Thoracic aorta (tissue), 2 donors: Measurements from ENCODE around the gene SMU1. TPM values are rescaled to one million over a fixed set of nuclear protein-coding genes. Genes with fewer than 3 reads are reported as not detected.
A peak's percentile ranks its signal among the peaks of the same experiment; 100 is the strongest.

Source experiments
- ATAC-seq: fragments of 150-250 bp; one replicate; pipeline ENCODE4 v1.8.0; 2017; ENCODE audit warnings: low read depth; ENCODE audit not compliant: insufficient number of reproducible peaks, low FRiP score
- DNase-seq: peaks from one replicate; pipeline ENCODE4 v3.0.0-alpha.2; 2020; ENCODE audit warnings: low spot score
- H3K27ac ChIP-seq, 2 donors: fragments of 200-600 bp; sonication (generic); 1 replicate in 1 of 2; 2 replicates in 1 of 2; pipeline ENCODE4 v1.5.1; 2016; ENCODE audit warnings: mild to moderate bottlenecking in 2 of 2, moderate library complexity in 2 of 2
- H3K27me3 ChIP-seq: fragments of 200-600 bp; sonication (generic); replicated peaks from 2 replicates; pipeline ENCODE4 v1.6.0; 2016; ENCODE audit warnings: mild to moderate bottlenecking; ENCODE audit not compliant: insufficient read depth
- H3K36me3 ChIP-seq: fragments of 200-600 bp; sonication (generic); one replicate; pipeline ENCODE4 v1.5.1; 2016
- H3K4me1 ChIP-seq, 2 donors: fragments of 200-600 bp; sonication (generic); 1 replicate in 1 of 2; 2 replicates in 1 of 2; pipeline versions ENCODE4 v1.5.1 to v1.6.0; 2016; ENCODE audit warnings: low read depth in 2 of 2, mild to moderate bottlenecking in 1 of 2; ENCODE audit not compliant: control insufficient read depth in 1 of 2
- H3K4me3 ChIP-seq: fragments of 200-600 bp; sonication (generic); 2 replicates; pipeline ENCODE4 v1.5.1; 2016; ENCODE audit warnings: mild to moderate bottlenecking
- H3K9me3 ChIP-seq: fragments of 200-600 bp; sonication (generic); 2 replicates; pipeline ENCODE4 v1.5.1; 2016
- total RNA-seq, 2 donors: library from RNA; depleted of rRNA; stranded (reverse); fragments of >200 nt; gene quantifications; one replicate each; pipeline versions ENCODE4 v1.1.0 to v1.2.3, GENCODE V29; 2016
- TF ChIP-seq, protein P1 (sequence below): fragments of 200-600 bp; sonication (generic); IDR thresholded peaks from one replicate; pipeline ENCODE4 v1.5.1; 2019; ENCODE audit warnings: antibody characterized with exemption

Gene SMU1
- total RNA-seq, 2 donors from 2014 or later = 14.9 to 19.0 TPM

DNA sequence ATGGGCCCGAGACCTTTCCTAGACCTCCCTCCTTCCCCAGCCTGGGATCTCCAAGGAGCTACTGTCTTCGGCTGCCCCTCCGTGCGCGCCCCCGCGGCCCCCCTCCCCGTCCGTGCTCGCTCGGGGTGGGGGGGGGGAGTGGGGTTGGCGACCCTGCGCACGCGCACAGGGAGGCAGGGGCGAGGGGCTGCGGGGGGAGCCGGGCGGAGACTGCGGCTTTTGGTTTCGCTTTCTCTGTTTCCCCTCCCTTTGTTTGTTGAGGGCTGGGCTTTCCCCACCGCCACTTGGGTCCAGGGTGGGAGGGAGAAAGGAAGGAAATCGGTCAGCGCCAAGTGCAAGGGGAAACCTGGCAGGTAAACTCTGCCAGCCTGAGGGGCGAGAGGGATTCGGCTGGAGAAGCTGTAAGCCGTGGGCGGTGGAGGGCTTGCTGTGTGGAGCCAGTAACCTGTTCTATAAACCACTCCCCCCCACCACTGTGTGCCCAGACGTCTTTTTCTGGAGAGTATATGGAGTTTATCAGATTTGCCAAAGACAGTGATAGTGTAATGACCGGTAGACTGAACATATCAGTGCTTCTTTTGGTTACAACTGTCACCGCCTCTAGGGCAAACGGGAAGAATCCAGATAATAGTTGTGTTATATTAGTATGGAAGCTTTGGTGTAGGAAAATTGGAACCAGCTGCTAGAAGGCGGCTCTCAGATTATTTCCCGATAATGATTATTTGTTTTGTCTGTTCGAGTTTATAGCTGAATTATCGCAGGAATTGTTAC is 50.7 kb downstream of the SMU1 start:
- peaks cover 23 to 54% of the 10 kb centered on the region in 2 donors for H3K4me1 ChIP-seq
- DNase-seq (no peak), ATAC-seq (peak; percentile 27)
- H3K36me3 ChIP-seq = peaks cover 2% of the 10 kb centered on the region
- H3K4me3 ChIP-seq = peak overlapping the region; percentile 92
- no peaks in the 10 kb centered on the region for H3K9me3 ChIP-seq
- H3K27me3 ChIP-seq = no peaks in the 10 kb centered on the region
- peak overlapping the region; percentile 94 to 96 for H3K27ac ChIP-seq
- TF ChIP-seq, protein P1, sequence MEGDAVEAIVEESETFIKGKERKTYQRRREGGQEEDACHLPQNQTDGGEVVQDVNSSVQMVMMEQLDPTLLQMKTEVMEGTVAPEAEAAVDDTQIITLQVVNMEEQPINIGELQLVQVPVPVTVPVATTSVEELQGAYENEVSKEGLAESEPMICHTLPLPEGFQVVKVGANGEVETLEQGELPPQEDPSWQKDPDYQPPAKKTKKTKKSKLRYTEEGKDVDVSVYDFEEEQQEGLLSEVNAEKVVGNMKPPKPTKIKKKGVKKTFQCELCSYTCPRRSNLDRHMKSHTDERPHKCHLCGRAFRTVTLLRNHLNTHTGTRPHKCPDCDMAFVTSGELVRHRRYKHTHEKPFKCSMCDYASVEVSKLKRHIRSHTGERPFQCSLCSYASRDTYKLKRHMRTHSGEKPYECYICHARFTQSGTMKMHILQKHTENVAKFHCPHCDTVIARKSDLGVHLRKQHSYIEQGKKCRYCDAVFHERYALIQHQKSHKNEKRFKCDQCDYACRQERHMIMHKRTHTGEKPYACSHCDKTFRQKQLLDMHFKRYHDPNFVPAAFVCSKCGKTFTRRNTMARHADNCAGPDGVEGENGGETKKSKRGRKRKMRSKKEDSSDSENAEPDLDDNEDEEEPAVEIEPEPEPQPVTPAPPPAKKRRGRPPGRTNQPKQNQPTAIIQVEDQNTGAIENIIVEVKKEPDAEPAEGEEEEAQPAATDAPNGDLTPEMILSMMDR = no peak

DNA sequence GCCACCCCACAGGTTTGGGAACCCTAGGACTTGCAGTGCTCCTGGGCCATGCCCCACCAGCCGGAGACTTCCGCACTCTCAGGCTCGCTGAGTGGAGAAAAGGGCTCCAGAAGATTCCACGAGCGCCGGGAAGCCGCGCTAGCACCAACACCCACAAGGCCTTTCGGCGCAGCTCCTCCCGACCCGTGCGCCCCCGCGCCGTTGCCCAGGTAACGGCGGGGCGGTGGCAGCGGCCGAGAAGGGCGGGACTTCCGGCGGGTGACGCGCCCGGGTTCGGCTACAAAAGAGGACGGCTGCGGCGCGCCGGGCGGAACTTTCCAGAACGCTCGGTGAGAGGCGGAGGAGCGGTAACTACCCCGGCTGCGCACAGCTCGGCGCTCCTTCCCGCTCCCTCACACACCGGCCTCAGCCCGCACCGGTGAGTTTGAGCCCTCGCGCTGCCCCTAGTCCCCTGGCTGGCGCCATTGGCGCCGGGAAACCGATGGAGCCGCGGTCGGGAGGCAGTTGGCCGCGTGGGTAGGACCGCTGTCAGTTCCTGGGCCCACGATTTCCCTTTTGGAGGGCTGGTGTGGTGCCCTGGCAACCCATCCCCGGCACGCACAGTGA is 51.4 kb downstream of the SMU1 start, which contains the start of gene DNAJA1:
Gene DNAJA1 (plus strand): TSS at position 308 of the 606 bp plus-strand sequence. CDS start 1,212 bp downstream, outside the sequence.
- no peaks in the 10 kb centered on the region for H3K9me3 ChIP-seq
- peak within 1 kb of the TSS; percentile 94 to 96 for H3K27ac ChIP-seq
- peak within 1 kb of the TSS; percentile 92 for H3K4me3 ChIP-seq
- TF ChIP-seq, protein P1 = no peak
- no peaks in the 10 kb centered on the region for H3K36me3 ChIP-seq
- DNase-seq (peak; percentile 69), ATAC-seq (peak; percentile 83)
- H3K4me1 ChIP-seq = peaks cover 23 to 54% of the 10 kb centered on the region in 2 donors
- no peaks in the 10 kb centered on the region for H3K27me3 ChIP-seq

DNA sequence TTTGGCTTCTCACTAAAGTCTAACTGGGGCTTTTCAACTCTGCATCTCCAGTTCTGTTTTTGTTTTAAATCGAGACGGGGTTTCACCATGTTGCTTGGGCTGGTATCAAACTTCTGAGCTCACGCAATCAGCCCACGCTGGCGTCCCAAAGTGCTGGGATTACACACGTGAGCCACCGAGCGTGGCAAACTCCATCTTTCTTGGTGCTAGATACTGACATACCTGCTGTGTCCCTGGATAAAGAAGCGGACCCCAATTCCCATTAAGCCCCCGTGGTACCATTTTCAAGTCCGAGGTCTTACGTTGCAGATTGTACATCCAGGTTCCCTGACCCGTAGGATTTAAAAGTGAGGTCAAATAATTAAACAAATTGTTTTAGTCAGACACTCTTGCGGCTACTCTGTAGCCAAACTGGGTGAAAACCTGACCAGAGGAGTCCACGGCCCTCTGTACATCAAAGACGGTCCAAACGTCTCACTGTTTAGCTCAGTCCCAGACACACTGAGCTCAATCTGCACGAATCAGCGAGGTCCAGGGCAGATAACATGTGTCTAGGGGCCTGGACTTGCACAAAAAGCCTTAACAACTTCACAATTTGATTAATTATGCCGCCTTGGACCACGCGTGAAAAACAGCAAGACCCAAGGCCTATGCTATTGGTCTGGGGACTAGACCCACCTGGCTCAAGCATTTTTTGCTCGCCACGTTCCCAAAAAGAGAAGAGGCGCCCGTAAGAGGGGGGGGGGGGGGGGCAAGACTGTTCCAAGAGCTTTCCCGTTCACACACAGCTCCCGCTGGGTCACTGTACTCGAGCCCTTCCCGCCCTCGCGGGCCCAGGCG is 52.1 kb downstream of the SMU1 start:
- peak overlapping the region; percentile 94 to 96 for H3K27ac ChIP-seq
- TF ChIP-seq, protein P1 = no peak
- no peaks in the 10 kb centered on the region for H3K36me3 ChIP-seq
- no peaks in the 10 kb centered on the region for H3K9me3 ChIP-seq
- no peaks in the 10 kb centered on the region for H3K27me3 ChIP-seq
- ATAC-seq (peak; percentile 9), DNase-seq (no peak)
- peaks cover 19 to 54% of the 10 kb centered on the region in 2 donors for H3K4me1 ChIP-seq
- H3K4me3 ChIP-seq = peak overlapping the region; percentile 92

DNA sequence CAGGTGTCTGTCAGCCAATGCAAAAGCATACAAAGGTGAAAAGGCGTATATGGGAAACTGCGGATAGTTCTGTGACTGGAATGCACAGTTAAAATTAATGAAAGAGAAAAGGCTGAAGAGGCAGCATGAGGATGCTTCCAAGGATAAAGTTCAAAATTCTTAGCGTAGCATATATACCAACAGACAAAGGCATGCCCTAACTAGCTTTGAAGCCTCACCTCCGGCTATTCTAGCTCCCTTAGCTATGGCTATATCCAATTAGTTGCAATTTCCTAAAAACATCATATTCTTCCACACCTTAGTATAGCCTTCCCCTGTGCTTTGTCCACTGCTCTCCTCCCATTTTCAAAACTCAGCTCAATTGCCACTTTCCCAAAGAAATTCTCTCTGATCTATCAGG is 52.8 kb downstream of the SMU1 start:
- Histone ChIP-seq H3K9me3 (no peaks in the 10 kb centered on the region), H3K27me3 (no peaks in the 10 kb centered on the region), H3K36me3 (no peaks in the 10 kb centered on the region), H3K4me1 (peaks cover 12 to 49% of the 10 kb centered on the region in 2 donors), H3K27ac (peak overlapping the region in 1 of 2 donors; percentile 94), H3K4me3 (peak overlapping the region; percentile 92)
- DNase-seq (no peak), ATAC-seq (no peak)
- TF ChIP-seq, protein P1 = no peak
